Measurements from ENCODE around the gene OXCT2.
A peak's percentile ranks its signal among the peaks of the same experiment; 100 is the strongest.
"Not testable (repeated sequence)": the region's sequence is repeated elsewhere in the genome, so short reads cannot be mapped to it uniquely, and the experiment has no call there.

The OXCT2 gene

DNA sequence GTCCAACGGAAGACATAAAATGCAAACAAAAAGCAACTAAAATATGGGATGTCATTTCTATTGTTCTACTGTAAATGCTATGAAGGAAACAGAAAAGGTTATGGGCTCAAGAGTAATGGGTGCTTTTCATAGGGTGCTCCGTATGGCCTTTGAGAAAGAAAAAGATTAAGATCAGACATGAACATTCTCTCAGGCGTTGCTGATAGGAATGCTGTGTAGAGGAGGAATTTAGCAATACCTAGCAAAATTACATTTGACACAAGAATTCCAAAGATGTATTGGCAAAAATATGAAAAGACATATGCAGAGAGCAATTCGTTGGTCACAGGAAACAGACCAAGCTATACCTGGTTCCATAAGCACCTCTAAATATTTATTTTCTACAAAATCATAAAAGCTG is 5.7 kb upstream of the OXCT2 start:
- peak overlapping the region; percentile 11; the same call in 1 of the 2 replicates for H3K4me3 ChIP-seq (ENCODE audit: low read length)
- peak; percentile 4 for DNase-seq
- H2AFZ ChIP-seq (ENCODE audit: low read length), result no peak overlapping the region
- H3K9me3 ChIP-seq (replicated peaks; ENCODE audit: insufficient read depth, low read length), result no peaks in the 10 kb centered on the region
- H3K79me2 ChIP-seq (ENCODE audit: low read length), result peaks cover 49% of the 10 kb centered on the region
- peaks cover 25% of the 10 kb centered on the region for H3K4me1 ChIP-seq (ENCODE audit: low read length)
- TF ChIP-seq, protein P1, sequence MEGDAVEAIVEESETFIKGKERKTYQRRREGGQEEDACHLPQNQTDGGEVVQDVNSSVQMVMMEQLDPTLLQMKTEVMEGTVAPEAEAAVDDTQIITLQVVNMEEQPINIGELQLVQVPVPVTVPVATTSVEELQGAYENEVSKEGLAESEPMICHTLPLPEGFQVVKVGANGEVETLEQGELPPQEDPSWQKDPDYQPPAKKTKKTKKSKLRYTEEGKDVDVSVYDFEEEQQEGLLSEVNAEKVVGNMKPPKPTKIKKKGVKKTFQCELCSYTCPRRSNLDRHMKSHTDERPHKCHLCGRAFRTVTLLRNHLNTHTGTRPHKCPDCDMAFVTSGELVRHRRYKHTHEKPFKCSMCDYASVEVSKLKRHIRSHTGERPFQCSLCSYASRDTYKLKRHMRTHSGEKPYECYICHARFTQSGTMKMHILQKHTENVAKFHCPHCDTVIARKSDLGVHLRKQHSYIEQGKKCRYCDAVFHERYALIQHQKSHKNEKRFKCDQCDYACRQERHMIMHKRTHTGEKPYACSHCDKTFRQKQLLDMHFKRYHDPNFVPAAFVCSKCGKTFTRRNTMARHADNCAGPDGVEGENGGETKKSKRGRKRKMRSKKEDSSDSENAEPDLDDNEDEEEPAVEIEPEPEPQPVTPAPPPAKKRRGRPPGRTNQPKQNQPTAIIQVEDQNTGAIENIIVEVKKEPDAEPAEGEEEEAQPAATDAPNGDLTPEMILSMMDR (IDR thresholded peaks at IDR 0.05; ENCODE audit: low read length), result no peak
- no peak for TF ChIP-seq EZH2phosphoT487 (IDR thresholded peaks at IDR 0.05; ENCODE audit: low read length)
- TF ChIP-seq EZH2 (optimal IDR thresholded peaks at IDR 0.05; ENCODE audit: low read depth, low read length), result no peak
- peak overlapping the region; percentile 56 for H3K4me2 ChIP-seq (ENCODE audit: low read depth, low read length)
- no peaks in the 10 kb centered on the region for H3K27me3 ChIP-seq (replicated peaks; ENCODE audit: insufficient read depth, low read length)
- H3K9me2 ChIP-seq (replicated peaks; ENCODE audit: insufficient read depth, low read length), result no peaks in the 10 kb centered on the region
- no peaks in the 10 kb centered on the region for H3K36me3 ChIP-seq (replicated peaks; ENCODE audit: insufficient read depth, low read length)
- H3K27ac ChIP-seq (ENCODE audit: low read length), result peak overlapping the region; percentile 86
- no peaks in the 10 kb centered on the region for H4K20me1 ChIP-seq (ENCODE audit: insufficient read depth, low read length)
- peaks cover 13% of the 10 kb centered on the region for H3F3A ChIP-seq (ENCODE audit: insufficient read depth, low read length)
- H3K9ac ChIP-seq (ENCODE audit: low read length), result peak overlapping the region; percentile 35; the same call in 1 of the 2 replicates

DNA sequence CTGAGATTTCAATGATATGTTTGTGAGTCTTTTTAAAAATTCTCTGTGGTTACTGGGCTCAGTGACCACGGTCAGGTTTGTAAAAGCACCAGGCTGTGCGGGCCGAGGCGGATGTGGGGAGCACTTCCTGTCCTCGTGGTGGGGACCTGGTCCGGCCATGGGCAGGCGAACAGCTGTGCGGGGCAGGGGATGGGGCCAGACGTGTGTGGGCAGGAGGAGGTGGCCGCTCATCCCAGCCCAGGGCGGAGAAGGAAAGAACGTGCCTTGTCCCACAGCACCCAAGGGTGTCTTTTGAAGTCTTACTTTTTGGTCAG is 5.2 kb upstream of the OXCT2 start:
- peaks cover 45% of the 10 kb centered on the region for H3K79me2 ChIP-seq (ENCODE audit: low read length)
- no peaks in the 10 kb centered on the region for H3K27me3 ChIP-seq (replicated peaks; ENCODE audit: insufficient read depth, low read length)
- peak overlapping the region; percentile 86 for H3K27ac ChIP-seq (ENCODE audit: low read length)
- H3F3A ChIP-seq (ENCODE audit: insufficient read depth, low read length), result peaks cover 13% of the 10 kb centered on the region
- peak overlapping the region; percentile 35; the same call in 1 of the 2 replicates for H3K9ac ChIP-seq (ENCODE audit: low read length)
- peak overlapping the region; percentile 11; the same call in 1 of the 2 replicates for H3K4me3 ChIP-seq (ENCODE audit: low read length)
- peak overlapping the region; percentile 56 for H3K4me2 ChIP-seq (ENCODE audit: low read depth, low read length)
- H3K9me3 ChIP-seq (replicated peaks; ENCODE audit: insufficient read depth, low read length), result no peaks in the 10 kb centered on the region
- no peaks in the 10 kb centered on the region for H3K9me2 ChIP-seq (replicated peaks; ENCODE audit: insufficient read depth, low read length)
- H4K20me1 ChIP-seq (ENCODE audit: insufficient read depth, low read length), result no peaks in the 10 kb centered on the region
- H2AFZ ChIP-seq (ENCODE audit: low read length), result no peak overlapping the region
- TF ChIP-seq EZH2 (optimal IDR thresholded peaks at IDR 0.05; ENCODE audit: low read depth, low read length) (no peak), EZH2phosphoT487 (IDR thresholded peaks at IDR 0.05; ENCODE audit: low read length) (no peak)
- peaks cover 25% of the 10 kb centered on the region for H3K4me1 ChIP-seq (ENCODE audit: low read length)
- peak; percentile 86 for DNase-seq
- no peaks in the 10 kb centered on the region for H3K36me3 ChIP-seq (replicated peaks; ENCODE audit: insufficient read depth, low read length)

DNA sequence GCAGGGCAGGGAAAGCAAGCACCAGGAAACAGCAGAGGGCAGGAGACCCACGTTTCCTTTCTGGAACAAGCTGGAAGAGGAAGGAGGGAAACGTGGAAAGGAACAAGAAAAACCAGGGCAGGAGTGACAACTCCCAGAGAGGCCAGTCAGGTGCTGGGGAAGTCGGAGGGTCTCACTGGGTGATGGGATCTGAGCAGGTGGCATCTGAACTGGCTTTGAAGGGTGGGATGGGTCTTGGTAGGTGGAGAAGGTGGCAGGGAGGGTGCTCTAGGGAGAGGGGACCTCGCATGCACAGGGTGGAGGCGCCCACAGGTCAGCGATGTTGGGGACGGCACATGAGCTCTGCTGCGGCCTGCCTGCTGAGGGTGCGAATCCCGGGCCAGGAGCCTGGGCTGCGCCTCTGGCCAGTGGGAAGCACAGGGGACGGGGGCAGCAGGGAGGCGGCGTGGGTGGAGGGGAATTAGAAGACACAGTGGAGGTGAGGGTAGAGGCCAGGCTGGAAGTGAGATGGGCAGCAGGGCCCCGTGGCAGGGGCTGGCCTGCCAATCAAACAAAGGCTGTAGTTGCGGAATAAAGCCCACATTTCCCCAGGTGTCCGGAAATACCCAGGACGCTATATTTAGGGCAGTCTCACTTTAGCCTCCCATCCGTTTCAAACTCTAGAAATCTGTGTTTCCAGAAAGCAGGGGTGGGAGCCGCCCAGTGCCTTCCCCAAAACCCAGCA is 4.7 kb upstream of the OXCT2 start:
- Histone ChIP-seq H3K27ac (ENCODE audit: low read length) (peak overlapping the region; percentile 86), H3K4me2 (ENCODE audit: low read depth, low read length) (peak overlapping the region; percentile 56; the same call in 1 of the 2 replicates), H3K4me1 (ENCODE audit: low read length) (peaks cover 25% of the 10 kb centered on the region), H3F3A (ENCODE audit: insufficient read depth, low read length) (peaks cover 13% of the 10 kb centered on the region), H3K79me2 (ENCODE audit: low read length) (peaks cover 39% of the 10 kb centered on the region), H3K9ac (ENCODE audit: low read length) (peak overlapping the region; percentile 49; the same call in 1 of the 2 replicates)
- H3K9me2 ChIP-seq (replicated peaks; ENCODE audit: insufficient read depth, low read length); H3K36me3 ChIP-seq (replicated peaks; ENCODE audit: insufficient read depth, low read length); H2AFZ ChIP-seq (ENCODE audit: low read length); DNase-seq; H4K20me1 ChIP-seq (ENCODE audit: insufficient read depth, low read length); H3K4me3 ChIP-seq (ENCODE audit: low read length); H3K9me3 ChIP-seq (replicated peaks; ENCODE audit: insufficient read depth, low read length); H3K27me3 ChIP-seq (replicated peaks; ENCODE audit: insufficient read depth, low read length): not testable (repeated sequence)

DNA sequence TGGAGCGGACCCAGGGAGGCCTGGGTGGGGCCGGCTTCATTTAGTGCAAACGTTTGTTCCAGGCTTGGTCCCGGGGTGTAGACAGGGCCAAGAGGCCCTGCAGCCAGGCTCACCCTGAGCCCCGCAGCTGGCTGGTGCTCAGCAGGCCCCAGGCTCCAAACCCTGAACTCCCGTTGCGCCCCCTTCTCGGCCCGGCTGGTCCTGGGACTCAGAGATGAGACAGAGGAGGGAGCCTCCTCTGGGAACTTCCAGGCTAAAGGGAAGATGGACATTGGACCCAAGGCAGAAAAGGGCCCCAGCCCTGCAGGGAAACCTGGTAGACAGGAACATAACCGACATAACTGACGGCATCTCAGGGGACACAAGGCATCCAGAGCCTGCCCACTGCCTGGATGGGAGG is 4.0 kb upstream of the OXCT2 start:
- Histone ChIP-seq H3K79me2 (ENCODE audit: low read length) (peaks cover 33% of the 10 kb centered on the region), H3K27ac (ENCODE audit: low read length) (peak overlapping the region; percentile 86; the same call in 1 of the 2 replicates), H3K4me2 (ENCODE audit: low read depth, low read length) (peak overlapping the region; percentile 55; the same call in 1 of the 2 replicates), H3K4me1 (ENCODE audit: low read length) (peaks cover 25% of the 10 kb centered on the region), H3F3A (ENCODE audit: insufficient read depth, low read length) (peaks cover 13% of the 10 kb centered on the region)
- not testable (repeated sequence) for H4K20me1 ChIP-seq (ENCODE audit: insufficient read depth, low read length); H3K4me3 ChIP-seq (ENCODE audit: low read length); H2AFZ ChIP-seq (ENCODE audit: low read length); H3K27me3 ChIP-seq (replicated peaks; ENCODE audit: insufficient read depth, low read length); DNase-seq; H3K9me3 ChIP-seq (replicated peaks; ENCODE audit: insufficient read depth, low read length); H3K9ac ChIP-seq (ENCODE audit: low read length); H3K9me2 ChIP-seq (replicated peaks; ENCODE audit: insufficient read depth, low read length); H3K36me3 ChIP-seq (replicated peaks; ENCODE audit: insufficient read depth, low read length)

DNA sequence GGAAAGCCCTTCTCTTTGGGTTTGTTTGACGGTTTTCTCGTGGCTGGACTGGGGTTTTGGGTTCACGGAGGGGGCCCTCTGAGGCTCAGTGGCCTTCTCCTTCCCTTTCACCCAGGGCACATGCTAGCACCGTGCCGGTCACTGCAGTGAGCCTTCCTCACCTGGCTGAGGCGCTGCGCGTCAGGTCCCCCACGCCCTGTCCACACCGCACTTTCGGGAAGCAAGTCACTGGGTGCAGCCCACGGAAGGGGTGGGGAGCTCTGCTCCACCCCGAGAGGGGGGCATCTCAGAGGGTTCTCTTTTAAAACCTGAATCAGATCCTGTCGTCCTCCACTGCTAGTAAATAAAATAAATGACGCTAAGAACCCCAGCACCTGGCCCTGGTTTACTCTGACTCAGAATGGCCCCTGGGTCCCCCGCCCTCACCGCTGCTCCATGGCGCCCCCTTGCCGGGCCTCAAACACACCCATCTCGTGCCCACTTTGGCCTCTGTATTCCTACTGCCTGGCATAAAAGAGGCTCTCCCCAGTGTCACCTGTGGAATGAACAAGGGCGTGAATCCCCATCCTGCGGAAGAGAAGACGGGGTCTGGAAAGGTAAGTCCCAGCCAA is 2.3 kb upstream of the OXCT2 start:
- H3K36me3 ChIP-seq (replicated peaks; ENCODE audit: insufficient read depth, low read length); H3K9me2 ChIP-seq (replicated peaks; ENCODE audit: insufficient read depth, low read length); H2AFZ ChIP-seq (ENCODE audit: low read length); H3K4me3 ChIP-seq (ENCODE audit: low read length); DNase-seq; H3K9ac ChIP-seq (ENCODE audit: low read length); H3K4me2 ChIP-seq (ENCODE audit: low read depth, low read length); H3K27ac ChIP-seq (ENCODE audit: low read length); H4K20me1 ChIP-seq (ENCODE audit: insufficient read depth, low read length); H3K9me3 ChIP-seq (replicated peaks; ENCODE audit: insufficient read depth, low read length); H3K27me3 ChIP-seq (replicated peaks; ENCODE audit: insufficient read depth, low read length): not testable (repeated sequence)
- Histone ChIP-seq H3K79me2 (ENCODE audit: low read length) (peaks cover 16% of the 10 kb centered on the region), H3F3A (ENCODE audit: insufficient read depth, low read length) (peaks cover 13% of the 10 kb centered on the region), H3K4me1 (ENCODE audit: low read length) (peaks cover 25% of the 10 kb centered on the region)

DNA sequence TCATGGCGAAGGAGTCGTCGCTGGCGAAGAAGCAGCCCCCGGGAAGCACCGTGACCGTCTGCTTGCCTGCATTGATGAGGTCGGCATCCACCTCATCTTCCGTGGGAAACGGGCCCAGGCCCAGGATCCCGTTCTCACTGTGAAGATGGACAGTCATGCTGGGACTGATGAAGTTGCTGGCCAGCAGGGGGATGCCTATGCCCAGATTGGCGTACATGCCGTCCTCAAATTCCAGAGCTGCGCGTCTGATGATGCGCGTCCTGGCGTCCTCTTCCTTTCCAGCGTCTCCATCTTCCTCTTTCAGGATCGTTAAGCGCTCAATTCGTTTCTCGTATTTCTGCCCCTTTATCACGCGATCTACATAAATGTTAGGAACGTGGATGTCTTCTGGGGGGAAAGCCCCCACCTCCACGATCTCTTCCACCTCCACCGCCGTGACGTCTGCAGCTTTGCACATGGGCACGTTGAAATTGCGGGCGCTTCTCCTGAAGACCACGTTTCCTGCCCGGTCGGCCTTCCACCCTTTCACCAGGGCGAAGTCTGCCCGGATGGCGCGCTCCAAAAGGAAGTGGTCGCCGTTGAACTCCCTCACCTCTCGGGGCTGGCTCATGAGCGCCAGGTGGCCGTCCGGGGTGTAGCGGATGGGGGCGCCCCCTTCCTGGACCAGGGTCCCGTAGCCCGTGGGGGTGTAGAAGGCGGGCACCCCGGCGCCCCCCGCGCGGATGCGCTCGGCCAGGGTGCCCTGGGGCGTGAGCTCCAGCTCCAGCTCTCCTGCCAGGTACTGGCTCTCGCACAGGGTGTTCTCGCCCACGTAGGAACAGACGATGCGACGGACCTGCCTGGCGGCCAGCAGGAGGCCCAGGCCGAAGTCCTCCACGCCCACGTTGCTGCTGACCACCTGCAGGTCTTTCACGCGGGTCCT is 787 bp downstream of the OXCT2 start:
- H3K79me2 ChIP-seq (ENCODE audit: low read length); H3F3A ChIP-seq (ENCODE audit: insufficient read depth, low read length); H3K27ac ChIP-seq (ENCODE audit: low read length); H3K27me3 ChIP-seq (replicated peaks; ENCODE audit: insufficient read depth, low read length); H3K4me2 ChIP-seq (ENCODE audit: low read depth, low read length); H3K9me3 ChIP-seq (replicated peaks; ENCODE audit: insufficient read depth, low read length); H3K9me2 ChIP-seq (replicated peaks; ENCODE audit: insufficient read depth, low read length); H4K20me1 ChIP-seq (ENCODE audit: insufficient read depth, low read length); H3K36me3 ChIP-seq (replicated peaks; ENCODE audit: insufficient read depth, low read length); H2AFZ ChIP-seq (ENCODE audit: low read length); H3K9ac ChIP-seq (ENCODE audit: low read length); H3K4me3 ChIP-seq (ENCODE audit: low read length); DNase-seq; H3K4me1 ChIP-seq (ENCODE audit: low read length): not testable (repeated sequence)
